H9 (cell line): ENCODE data around the gene LPCAT1. TPM values are rescaled to one million over a fixed set of nuclear protein-coding genes. Genes with fewer than 3 reads are reported as not detected.

Experiments
- DNase-seq: peaks from one replicate; pipeline ENCODE4 v3.0.0-alpha.2; 2017
- H2AFZ ChIP-seq: one replicate; pipeline ENCODE4 v1.6.1; 2013; ENCODE audit warnings: mild to moderate bottlenecking, low read length, control low read depth, moderate library complexity
- H2AK5ac ChIP-seq: 2 replicates; pipeline ENCODE4 v1.6.1; 2013; ENCODE audit warnings: low read length, control low read depth, mixed read lengths; ENCODE audit not compliant: insufficient read length
- H2BK120ac ChIP-seq: one replicate; pipeline ENCODE4 v1.6.1; 2013; ENCODE audit warnings: low read depth, mild to moderate bottlenecking, low read length, control low read depth, inconsistent platforms; ENCODE audit not compliant: poor library complexity, severe bottlenecking
- H2BK12ac ChIP-seq: 2 replicates; pipeline ENCODE4 v1.6.1; 2013; ENCODE audit warnings: low read length, control low read depth, mixed read lengths, low read depth; ENCODE audit not compliant: insufficient read length
- H2BK15ac ChIP-seq: 2 replicates; pipeline ENCODE4 v1.6.1; 2013; ENCODE audit warnings: low read depth, low read length, control low read depth
- H2BK20ac ChIP-seq: one replicate; pipeline ENCODE4 v1.6.1; 2013; ENCODE audit warnings: low read depth, mild to moderate bottlenecking, low read length, control low read depth, inconsistent platforms; ENCODE audit not compliant: poor library complexity, severe bottlenecking
- H2BK5ac ChIP-seq: 2 replicates; pipeline ENCODE4 v1.6.1; 2013; ENCODE audit warnings: low read length, control low read depth, mixed read lengths; ENCODE audit not compliant: insufficient read length
- H3K14ac ChIP-seq: 2 replicates; pipeline ENCODE4 v1.6.1; 2013; ENCODE audit warnings: low read length, control low read depth; ENCODE audit not compliant: insufficient read depth
- H3K18ac ChIP-seq: 2 replicates; pipeline ENCODE4 v1.6.1; 2013; ENCODE audit warnings: low read depth, mild to moderate bottlenecking, mixed read lengths, low read length, control low read depth; ENCODE audit not compliant: insufficient read length
- H3K23ac ChIP-seq: 2 replicates; pipeline ENCODE4 v1.6.1; 2013; ENCODE audit warnings: low read length, control low read depth, mixed read lengths, low read depth; ENCODE audit not compliant: insufficient read length
- H3K23me2 ChIP-seq: 2 replicates; pipeline ENCODE4 v1.6.1; 2013; ENCODE audit warnings: low read depth, mild to moderate bottlenecking, mixed read lengths, low read length, control low read depth; ENCODE audit not compliant: insufficient read length, poor library complexity, severe bottlenecking
- H3K27ac ChIP-seq: 2 replicates; pipeline ENCODE4 v1.5.1; 2013; ENCODE audit warnings: low read length, control low read depth, mixed read lengths, low read depth; ENCODE audit not compliant: insufficient read length
- H3K27me3 ChIP-seq: 2 replicates; pipeline ENCODE4 v1.6.1; 2013; ENCODE audit warnings: low read length, control low read depth, inconsistent platforms; ENCODE audit not compliant: insufficient read depth
- H3K4ac ChIP-seq: 2 replicates; pipeline ENCODE4 v1.6.1; 2013; ENCODE audit warnings: low read depth, mild to moderate bottlenecking, control low read depth, inconsistent platforms, low read length, moderate library complexity
- H3K4me1 ChIP-seq: 2 replicates; pipeline ENCODE4 v1.6.1; 2013; ENCODE audit warnings: low read length, control low read depth, inconsistent platforms; ENCODE audit not compliant: insufficient read depth
- H3K4me2 ChIP-seq: 2 replicates; pipeline ENCODE4 v1.6.1; 2013; ENCODE audit warnings: low read length, control low read depth, mixed read lengths; ENCODE audit not compliant: insufficient read length, insufficient read depth
- H3K56ac ChIP-seq: 2 replicates; pipeline ENCODE4 v1.6.1; 2013; ENCODE audit warnings: low read depth, mild to moderate bottlenecking, mixed read lengths, low read length, control low read depth; ENCODE audit not compliant: insufficient read length
- H3K79me1 ChIP-seq: 2 replicates; pipeline ENCODE4 v1.6.1; 2013; ENCODE audit warnings: low read depth, mild to moderate bottlenecking, moderate library complexity, low read length, control low read depth, inconsistent platforms; ENCODE audit not compliant: insufficient read depth, poor library complexity, severe bottlenecking
- H3K79me2 ChIP-seq: 2 replicates; pipeline ENCODE4 v1.6.1; 2013; ENCODE audit warnings: low read length, control low read depth, inconsistent platforms; ENCODE audit not compliant: insufficient read depth
- H3K9ac ChIP-seq: 2 replicates; pipeline ENCODE4 v1.6.1; 2013; ENCODE audit warnings: low read length, control low read depth, mixed read lengths; ENCODE audit not compliant: insufficient read length; ENCODE audit errors: extremely low read depth
- H3K9me3 ChIP-seq: one replicate; pipeline ENCODE4 v1.6.1; 2013; ENCODE audit warnings: low read depth, low read length, inconsistent platforms; ENCODE audit not compliant: control insufficient read depth
- H3T11ph ChIP-seq: one replicate; pipeline ENCODE4 v1.6.1; 2013; ENCODE audit warnings: mild to moderate bottlenecking, low read length, control low read depth, inconsistent platforms
- H4K20me1 ChIP-seq: one replicate; pipeline ENCODE4 v1.6.1; 2013; ENCODE audit not compliant: control insufficient read depth, insufficient read length, insufficient read depth
- H4K5ac ChIP-seq: 2 replicates; pipeline ENCODE4 v1.6.1; 2013; ENCODE audit warnings: low read depth, mild to moderate bottlenecking, mixed read lengths, low read length, control low read depth; ENCODE audit not compliant: insufficient read length
- H4K8ac ChIP-seq: replicated peaks from 2 replicates; pipeline ENCODE4 v1.6.1; 2013; ENCODE audit warnings: low read length, control low read depth, mixed read lengths, low read depth; ENCODE audit not compliant: insufficient read length
- H4K91ac ChIP-seq: 2 replicates; pipeline ENCODE4 v1.6.1; 2013; ENCODE audit warnings: low read depth, mild to moderate bottlenecking, moderate library complexity, mixed read lengths, low read length, control low read depth; ENCODE audit not compliant: insufficient read length
- H3K27ac Mint-ChIP-seq, 3 experiments: 2 replicates in 2 of 3; 3 replicates in 1 of 3; pipeline ENCODE4 v1.8.0; 2020 to 2021; ENCODE audit warnings: mixed read lengths in 3 of 3, mild to moderate bottlenecking in 1 of 3, moderate library complexity in 1 of 3
- H3K27me3 Mint-ChIP-seq: 2 replicates; pipeline ENCODE4 v1.8.0; 2021; ENCODE audit warnings: low read depth, mild to moderate bottlenecking, moderate library complexity, mixed read lengths
- H3K36me3 Mint-ChIP-seq, 3 experiments: 2 replicates in 2 of 3; 3 replicates in 1 of 3; pipeline ENCODE4 v1.8.0; 2020 to 2021; ENCODE audit warnings: low read depth in 3 of 3, mixed read lengths in 3 of 3; ENCODE audit not compliant: insufficient read depth in 1 of 3
- H3K4me1 Mint-ChIP-seq, 2 experiments: 2 replicates each; pipeline ENCODE4 v1.8.0; 2020; ENCODE audit warnings: mixed read lengths in 2 of 2
- H3K4me3 Mint-ChIP-seq, 2 experiments: 2 replicates in 1 of 2; 3 replicates in 1 of 2; pipeline ENCODE4 v1.8.0; 2020 to 2021; ENCODE audit warnings: mild to moderate bottlenecking in 2 of 2, mixed read lengths in 2 of 2, moderate library complexity in 1 of 2
- H3K9me3 Mint-ChIP-seq, 2 experiments: 2 replicates in 1 of 2; 3 replicates in 1 of 2; pipeline ENCODE4 v1.8.0; 2020; ENCODE audit warnings: mild to moderate bottlenecking in 2 of 2, mixed read lengths in 2 of 2, moderate library complexity in 1 of 2
- CTCF ChIP-seq: fragments of 200-600 bp; sonication (generic); conservative IDR thresholded peaks from 3 replicates; pipeline ENCODE4 v1.8.0; 2021; ENCODE audit warnings: antibody characterized with exemption, mild to moderate bottlenecking
- WGBS: extraction: QIAGEN DNeasy Blood & Tissue Kit; methylation state at CpG from one replicate; pipeline ENCODE4 v1.1.7; 2013; ENCODE audit warnings: missing lambda C conversion rate, low lambda C conversion rate, mixed read lengths; ENCODE audit not compliant: insufficient read length; ENCODE audit errors: extremely low coverage; 5-methylcytosine and 5-hydroxymethylcytosine counted together
- total RNA-seq: library from RNA; stranded (reverse); gene quantifications from 2 replicates; pipeline ENCODE4 v1.2.1, GENCODE V29; 2021

LPCAT1 gene
- total RNA-seq, 1 experiment from 2014 or later: 231 TPM

- H3K36me3 Mint-ChIP-seq: peaks cover 53 to 91% (median 87%) of the 10 kb centered on the region in 3 experiments
- no peak overlapping the region for H3K14ac ChIP-seq
- H2BK120ac ChIP-seq: no peak overlapping the region
- no peaks in the 10 kb centered on the region for H3K9me3 ChIP-seq
- H2BK12ac ChIP-seq: no peak overlapping the region
- no peak overlapping the region for H4K8ac ChIP-seq
- no peak overlapping the region for H4K5ac ChIP-seq
- no peak overlapping the region for H3K23ac ChIP-seq
- no peaks in the 10 kb centered on the region; the same call in 1 of the 2 replicates for H3K79me2 ChIP-seq
- no peaks in the 10 kb centered on the region for H3K23me2 ChIP-seq
- H3K4me2 ChIP-seq: no peak overlapping the region
- no peak overlapping the region for H3K4me3 Mint-ChIP-seq
- H3K27me3 ChIP-seq: no peaks in the 10 kb centered on the region
- H3T11ph ChIP-seq: no peak overlapping the region
- H3K4me1 ChIP-seq: no peaks in the 10 kb centered on the region
- peak overlapping the region in 2 of 3 experiments; percentile 88 to 92; a peak in 3 of 7 replicates for H3K27ac Mint-ChIP-seq
- H2AFZ ChIP-seq: no peak overlapping the region
- peaks cover 6 to 17% of the 10 kb centered on the region in 2 experiments; a peak in 4 of 5 replicates for H3K9me3 Mint-ChIP-seq
- H3K4me1 Mint-ChIP-seq: peaks cover 0 to 5% of the 10 kb centered on the region in 2 experiments; a peak in 1 of 4 replicates
- no peak overlapping the region for H3K18ac ChIP-seq
- no peak overlapping the region for H2BK15ac ChIP-seq
- H3K56ac ChIP-seq: no peak overlapping the region
- no peak for DNase-seq
- no peak overlapping the region for H2BK5ac ChIP-seq
- no peak overlapping the region for H2BK20ac ChIP-seq
- no peaks in the 10 kb centered on the region; the same call in 1 of the 2 replicates for H3K27me3 Mint-ChIP-seq
- H3K79me1 ChIP-seq: no peaks in the 10 kb centered on the region
- H4K91ac ChIP-seq: no peak overlapping the region
- H3K9ac ChIP-seq: no peak overlapping the region
- H3K4ac ChIP-seq: no peak overlapping the region
- TF ChIP-seq CTCF: peak; percentile 30; the same call in 2 of the 3 replicates
- H2AK5ac ChIP-seq: no peak overlapping the region
- H3K27ac ChIP-seq: no peak overlapping the region
- H4K20me1 ChIP-seq: no peaks in the 10 kb centered on the region
- WGBS: no CpG with 5 or more reads among the region's 28 CpGs
These were observed 54.9 kb downstream of the LPCAT1 start for GRCh38 chr5:1468629-1469527.
